Measurements from ENCODE around the gene GUCD1.
A peak's percentile ranks its signal among the peaks of the same experiment; 100 is the strongest.

Gene GUCD1

DNA sequence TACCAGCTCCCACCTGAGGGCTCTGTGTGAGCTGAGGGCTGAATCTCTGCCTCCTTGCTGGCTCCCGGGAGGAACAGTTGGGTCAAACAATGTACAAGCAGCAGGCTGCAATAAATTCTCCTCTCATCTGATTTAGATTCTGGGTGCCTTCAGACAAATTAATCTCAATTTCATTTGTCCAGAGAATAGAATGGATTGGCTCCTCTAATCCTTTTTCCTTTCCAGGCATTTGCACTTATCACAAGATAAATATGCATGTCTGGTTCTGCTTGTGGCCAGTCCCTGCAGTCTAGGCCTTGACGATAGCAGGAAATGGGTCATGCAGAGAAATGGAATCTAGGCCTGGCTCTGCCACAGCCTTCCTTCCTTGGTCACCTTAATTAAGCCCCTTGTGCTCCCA, 31.1 kb downstream of the GUCD1 start:
- no peak for DNase-seq

DNA sequence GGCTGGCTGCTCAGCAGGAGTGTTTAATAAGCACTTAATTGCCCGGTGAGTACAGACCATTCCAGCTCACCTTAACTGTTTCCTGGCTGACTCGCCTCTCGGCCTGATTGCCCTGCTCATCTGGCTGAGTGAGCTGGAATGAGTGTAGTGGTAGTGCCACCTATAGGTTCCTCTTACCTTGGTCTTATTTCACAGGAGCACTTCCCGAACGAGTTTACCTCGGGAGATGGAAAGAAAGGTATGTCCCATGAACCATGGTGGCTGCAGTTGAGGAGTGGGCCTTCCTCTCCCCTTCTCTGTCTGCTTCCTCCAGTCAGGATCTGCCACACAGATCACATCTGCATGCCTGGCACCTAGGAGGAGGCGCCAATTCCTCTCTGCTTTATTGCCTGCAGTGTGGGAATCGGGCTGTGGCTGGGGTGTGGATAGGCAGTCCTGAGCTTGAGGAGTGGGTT, 33.1 kb downstream of the GUCD1 start:
- DNase-seq, result peak; percentile 32

DNA sequence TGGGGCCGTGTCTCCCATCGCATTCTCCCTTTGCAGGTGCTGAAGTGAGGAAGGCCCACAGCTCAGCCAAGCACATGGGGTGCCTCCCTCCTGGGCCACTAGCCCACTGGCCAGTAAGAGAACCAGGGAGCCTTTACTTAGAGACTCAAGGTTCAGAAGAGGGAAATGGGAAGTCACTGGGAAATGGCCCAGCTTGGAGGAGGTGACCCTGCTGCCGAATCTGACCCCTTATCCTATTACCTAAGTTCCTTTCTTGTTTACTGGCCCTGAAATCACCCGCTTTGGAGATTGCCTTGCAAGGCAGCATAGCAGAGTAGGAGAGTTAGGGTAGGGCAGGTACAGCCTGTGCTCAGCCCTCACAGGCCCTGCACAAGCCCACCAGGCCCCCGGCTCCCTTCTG, 35.4 kb downstream of the GUCD1 start:
- DNase-seq, result peak; percentile 7

DNA sequence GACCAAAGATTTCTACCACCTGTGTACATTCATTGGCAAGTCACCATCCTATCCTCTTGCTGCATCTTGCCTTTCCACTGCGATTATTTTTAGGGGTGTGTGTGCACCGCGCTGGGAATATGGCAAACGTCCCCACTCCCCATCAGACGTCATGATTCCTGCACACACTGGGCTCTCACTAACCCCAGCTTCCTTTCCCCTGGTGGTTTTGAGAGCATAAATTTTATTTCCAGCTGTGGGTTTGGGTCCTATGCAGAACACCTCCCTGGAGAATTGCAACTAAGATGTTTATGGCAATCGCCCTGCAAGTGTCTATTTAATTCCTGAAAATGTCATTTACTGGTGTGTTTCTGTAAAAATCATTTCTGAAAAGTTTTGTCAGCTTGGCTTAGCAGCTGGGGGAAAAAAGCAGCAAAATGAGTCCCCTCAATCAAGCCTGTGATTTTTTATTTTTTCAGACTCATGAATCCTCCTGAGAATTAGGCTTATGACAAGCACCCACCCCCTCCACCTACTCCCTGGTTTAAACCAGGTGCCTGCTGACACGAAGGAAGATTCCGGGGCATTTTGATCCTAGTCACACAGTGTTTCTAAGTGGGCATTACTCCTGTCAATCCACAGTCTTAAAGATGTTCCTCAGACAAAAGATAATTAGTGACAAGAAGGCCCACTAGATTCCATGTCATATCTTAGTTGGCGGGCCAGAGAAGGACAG, 36.0 kb downstream of the GUCD1 start:
- DNase-seq, result peak; percentile 11

DNA sequence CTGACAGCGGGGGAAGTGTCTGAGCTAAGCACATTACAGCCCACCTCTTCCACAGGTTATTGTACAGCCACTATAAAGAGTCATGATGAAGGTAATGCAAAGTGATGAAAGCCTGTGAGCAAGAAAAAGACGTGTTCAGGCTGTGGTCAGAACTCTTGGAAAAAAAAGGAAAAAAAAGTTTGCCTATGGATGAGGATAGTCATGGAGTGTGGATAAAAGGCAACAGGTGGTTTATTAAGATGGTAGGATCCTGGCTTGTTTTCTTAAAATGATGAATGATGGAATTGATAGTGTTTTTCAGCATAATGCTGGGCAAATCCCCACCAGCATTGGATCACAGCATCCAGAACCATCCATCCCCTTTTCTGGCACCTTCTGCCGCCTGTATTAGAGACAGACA, 36.7 kb downstream of the GUCD1 start:
- DNase-seq, result no peak

DNA sequence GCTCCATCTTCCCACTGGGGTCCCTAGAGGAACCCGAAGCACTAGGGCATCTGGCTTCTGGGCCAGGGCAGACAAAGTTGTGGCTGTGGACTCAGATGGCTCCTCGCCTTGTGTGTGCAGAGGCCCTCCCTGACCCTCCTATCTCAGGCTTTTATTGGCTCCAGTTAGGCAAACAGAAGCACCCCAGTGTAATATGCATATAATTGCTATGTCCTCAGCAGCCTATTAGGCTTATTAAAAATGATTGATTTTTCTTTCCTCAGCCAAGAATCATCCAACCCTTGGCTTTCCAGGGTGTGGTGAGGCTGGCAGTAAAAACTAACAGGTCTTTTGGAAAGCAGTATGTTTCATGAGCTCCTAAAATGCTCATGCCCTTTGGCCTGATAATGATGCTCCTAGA, 37.5 kb downstream of the GUCD1 start:
- no peak for DNase-seq

DNA sequence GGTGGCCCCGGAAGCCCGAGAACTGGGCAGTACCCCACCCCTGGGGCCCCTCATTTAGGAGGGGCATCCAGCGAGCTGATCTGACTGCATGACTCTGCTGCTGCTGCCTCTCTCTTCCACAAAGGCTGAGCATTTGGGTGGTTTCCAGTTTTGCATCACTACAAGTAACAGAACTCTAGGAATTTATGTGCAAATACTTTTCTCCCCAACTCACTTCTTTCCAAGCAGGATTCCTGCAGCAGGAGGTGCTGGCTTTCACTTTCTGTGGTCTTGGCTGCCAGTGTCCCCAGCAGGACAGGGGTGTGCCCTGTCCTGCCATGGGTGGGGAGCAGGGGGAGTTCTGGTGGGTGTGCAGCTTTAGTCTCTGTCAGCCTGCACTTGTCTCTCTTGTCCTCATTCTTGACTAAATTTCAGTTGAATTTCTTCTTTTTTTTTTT, 38.6 kb downstream of the GUCD1 start:
- DNase-seq, result no peak

DNA sequence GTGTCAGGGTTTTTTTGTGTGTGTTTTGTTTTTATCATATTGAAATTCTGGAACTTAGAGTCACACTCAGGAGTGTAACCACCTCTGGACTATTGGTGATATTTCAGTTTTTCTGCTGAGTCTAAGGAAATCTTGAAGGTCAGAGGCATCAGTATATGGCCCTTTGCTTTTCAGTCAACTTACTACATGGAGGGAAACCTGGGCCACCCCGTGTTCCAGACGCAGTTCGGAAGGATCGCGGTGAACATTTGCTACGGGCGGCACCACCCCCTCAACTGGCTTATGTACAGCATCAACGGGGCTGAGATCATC, 40.0 kb downstream of the GUCD1 start:
- DNase-seq, result no peak

DNA sequence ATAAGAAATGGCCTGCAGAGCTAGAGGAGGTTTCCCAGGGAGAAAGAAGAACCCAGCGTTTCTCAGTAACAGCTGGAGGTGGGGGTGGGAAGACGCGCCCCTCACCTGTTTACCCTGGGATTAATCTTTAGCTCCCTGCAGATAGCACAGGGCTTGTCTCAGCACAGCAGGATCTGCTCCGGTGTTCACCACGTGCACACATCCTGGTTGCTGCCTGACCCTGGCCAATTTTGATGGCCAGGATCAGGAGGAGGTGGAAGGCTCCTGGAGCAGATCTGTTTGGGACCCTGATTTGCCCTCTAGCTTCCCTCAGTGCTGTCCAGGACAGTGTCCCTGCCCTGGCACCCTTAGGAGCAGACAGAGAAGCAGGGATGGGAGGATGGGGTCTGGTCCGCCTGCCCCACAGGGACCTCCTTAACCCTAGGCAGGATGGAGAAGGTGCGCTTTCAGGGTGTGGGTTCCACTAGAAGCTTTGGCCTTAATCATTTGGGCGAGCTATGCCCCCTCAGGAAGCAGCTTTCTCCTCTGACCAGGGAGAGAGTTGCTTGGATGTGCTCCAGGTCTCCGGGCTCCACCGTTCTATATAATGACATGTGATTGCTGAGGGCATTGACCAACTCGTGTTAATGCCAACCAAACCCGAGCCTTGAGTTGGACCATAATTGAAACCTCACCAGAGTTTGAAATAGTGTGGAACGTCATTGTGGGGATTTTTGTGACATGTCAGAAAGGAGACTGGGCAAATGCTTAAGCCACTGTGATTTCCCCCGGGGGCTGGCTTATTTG, 40.5 kb downstream of the GUCD1 start:
- no peak for DNase-seq

DNA sequence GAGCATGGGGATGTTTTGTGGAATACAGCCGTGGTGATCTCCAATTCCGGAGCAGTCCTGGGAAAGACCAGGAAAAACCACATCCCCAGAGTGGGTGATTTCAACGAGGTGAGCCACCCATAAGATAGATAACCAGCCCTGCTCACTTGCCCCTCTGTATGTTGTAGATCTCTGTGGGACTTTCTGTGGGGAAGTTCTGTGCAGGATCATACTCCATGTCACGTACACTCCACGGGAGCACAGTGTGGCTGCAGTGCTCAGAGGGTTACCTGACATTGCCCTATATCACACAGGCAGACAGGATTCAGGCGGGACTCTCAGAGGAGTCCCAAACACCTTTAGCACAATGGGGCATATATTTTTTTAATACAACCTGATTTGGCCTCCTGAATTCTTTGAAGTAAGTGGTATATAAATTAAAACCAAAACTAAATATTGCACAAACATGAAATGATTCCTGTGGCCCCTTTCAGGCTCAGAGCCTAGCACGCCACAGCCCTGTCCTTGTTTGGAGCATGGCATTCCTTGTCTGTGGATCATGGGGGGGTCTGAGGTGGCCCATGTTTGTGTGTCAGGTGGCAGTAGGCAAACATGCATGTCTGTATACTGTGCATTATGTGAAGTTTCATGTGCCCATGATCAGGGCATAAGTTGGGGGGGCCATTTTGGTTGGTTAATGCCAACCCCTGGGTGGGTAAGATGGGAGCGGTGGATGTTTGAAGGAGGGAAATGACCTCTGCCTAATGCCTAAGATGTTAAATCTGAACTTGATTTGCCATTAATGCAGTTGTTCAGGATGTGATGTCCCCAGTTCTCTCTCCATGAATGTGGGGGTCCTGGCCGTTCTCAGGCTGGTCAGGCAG, 41.3 kb downstream of the GUCD1 start:
- no peak for DNase-seq

DNA sequence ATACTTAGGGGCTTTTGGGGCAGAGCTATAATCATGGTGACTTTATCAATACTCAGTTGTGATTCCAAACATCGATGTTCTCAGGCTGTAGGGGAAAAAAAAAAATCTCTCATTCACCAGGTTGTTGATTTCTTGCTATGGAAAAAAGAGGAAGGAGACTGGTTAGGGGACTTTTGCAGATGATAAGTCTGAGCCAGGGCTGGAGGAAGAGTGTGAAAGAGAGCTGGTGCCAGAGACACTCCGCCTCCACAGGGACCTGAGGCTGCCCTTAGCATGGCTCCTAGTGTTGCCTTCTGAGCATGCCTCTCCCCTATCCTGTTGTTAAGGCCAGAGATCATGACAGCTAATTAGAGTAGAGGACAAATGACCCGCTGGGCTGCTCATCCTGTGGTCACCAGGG, 42.9 kb downstream of the GUCD1 start:
- DNase-seq, result peak; percentile 78

DNA sequence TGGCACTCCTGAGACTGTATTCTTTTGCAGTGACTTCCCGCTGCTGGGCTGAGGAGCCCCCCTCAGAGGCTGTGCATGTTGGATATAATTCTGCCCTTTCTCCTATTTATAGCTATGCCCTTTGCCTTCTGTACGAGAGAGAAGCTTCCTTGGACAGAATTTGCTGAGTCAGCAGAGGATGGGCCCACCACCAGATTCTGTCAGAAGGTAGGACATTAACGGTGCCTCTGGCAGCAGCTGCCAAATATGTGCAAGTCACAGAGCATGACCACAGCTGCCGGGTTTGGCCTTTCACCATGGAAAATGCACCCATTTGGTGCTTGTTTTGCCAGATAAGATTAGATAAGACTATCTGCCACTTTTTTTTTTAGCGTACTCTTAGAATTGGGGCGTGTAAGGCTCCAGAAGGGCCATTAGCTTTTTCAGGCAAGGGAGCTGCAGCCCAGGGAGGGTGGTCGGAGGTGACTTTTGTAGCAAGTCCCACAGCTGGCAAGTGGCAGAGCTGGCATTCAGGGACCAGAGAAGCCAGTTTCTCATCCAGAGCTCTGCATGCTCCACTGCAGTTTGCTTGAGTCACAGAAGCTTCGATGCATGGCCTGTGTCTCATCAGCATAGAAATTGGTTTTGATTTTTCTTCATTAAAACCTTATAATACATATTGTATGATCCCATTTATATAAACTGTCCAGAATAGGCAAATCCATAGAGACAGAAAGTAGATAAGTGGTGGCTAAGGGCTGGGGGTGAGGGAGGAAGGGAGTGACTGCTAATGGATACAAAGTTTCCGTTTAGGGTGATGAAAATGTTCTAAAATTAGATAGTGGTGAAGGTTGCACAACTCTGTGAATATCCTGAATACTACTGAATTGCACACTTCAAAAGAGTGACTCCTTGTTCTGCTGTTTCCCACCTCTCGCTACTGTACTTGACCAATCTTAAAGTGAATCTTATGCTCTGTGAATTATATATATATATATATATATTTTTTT, 44.0 kb downstream of the GUCD1 start:
- peak; percentile 97 for DNase-seq

DNA sequence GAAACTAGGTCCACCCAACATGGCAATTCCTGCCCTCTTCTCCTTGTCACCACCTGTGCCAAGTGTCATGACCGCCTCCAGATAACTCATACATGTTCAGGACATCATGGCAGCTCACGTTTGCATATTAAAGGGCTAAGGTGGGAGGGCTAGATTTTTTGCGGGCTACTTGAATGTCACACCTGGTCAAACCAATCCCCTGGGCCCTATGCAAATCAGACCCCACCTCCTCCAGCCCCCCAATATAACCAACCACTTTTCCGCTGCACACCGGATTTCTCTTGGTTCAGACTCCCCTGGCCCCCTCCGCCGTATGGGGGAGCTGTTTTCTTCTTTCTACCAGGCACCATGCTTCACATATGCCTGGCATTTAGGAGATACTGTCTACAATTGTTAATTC, 47.2 kb downstream of the GUCD1 start:
- DNase-seq, result no peak

DNA sequence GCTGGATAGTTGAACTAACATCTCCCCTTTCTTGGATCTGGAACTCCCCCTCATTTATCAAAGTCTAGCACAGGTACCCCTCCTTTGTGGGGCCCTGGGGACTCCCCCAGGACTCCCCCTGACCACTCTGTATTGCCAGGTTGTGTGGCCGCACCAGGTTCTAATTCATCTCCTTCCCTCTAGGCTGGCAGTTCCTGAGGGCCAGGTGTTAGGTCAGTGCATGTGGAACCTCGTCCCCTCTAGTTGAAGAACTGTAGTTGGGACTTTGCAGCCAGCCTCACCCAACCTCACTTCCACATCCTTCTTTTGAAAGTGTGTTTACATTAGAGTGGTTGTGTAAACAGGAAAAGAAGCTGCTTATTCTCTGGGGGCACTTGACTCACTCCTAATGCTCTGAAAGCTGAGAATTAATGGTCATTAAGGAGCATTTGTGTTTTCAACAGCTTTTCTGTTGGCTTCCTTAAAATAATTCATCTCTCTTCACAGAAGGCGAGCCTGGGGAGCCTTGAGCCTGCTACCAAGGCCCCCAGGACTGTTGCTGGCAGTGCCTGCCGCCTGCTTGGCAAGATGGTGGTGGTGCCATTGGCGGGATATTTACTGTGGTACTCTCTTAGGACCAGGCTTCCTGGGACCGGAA, 48.0 kb downstream of the GUCD1 start:
- peak; percentile 69 for DNase-seq

DNA sequence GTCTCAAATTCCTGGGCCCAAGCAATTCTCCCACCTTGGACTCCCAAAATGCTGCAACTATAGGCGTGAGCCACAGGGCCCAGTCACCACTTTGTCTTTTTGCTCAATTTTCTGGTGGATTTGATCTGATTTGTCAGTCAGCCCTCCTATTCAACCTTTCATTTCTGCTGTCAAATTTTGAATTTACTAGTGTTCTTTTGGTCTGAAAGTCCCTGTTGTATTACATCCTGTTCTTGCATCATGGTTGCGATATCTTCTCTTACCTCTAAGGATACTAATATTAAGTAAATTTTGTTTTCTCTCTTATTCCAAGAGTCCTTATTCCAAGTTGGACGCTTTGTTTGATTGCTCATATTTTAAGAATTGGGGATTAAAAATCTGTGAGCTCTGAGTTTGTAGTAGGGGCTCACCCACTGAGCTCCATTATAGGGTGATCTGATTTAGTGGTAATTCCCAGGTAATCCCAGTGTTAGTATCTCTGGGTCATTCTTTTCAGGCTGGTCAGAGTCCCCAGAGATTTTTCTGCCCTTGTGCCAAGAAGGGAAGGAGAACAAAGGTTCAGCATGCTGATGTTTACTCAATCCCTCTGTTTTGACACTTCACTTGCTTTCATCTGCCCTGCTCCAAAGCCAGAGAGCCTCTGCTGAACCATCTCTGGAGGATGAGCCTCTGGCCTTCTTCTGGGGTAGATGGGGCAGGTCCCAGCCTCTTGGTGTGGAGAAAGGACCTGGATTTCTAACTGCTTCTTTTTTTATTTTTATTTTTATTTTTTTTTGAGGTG, 49.8 kb downstream of the GUCD1 start:
- DNase-seq, result no peak

DNA sequence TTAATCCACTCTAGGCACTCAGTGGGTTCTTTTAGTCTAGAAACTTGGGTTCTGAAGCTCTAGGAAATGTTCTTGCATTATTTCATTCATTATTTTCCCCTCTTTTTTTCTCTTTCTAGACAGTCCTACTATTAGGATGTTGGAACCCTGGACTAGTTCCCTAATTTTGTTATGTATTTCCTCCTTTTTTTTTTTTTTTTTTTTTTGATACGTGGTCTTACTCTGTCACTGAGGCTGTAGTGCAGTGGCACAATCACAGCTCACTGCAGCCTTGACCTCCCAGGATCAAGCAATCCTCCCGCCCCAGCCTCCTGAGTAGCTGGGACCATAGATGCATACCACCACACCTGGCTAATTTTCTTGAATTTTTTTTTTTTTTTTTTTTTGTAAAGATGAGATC, 50.4 kb downstream of the GUCD1 start:
- DNase-seq, result peak; percentile 38

DNA sequence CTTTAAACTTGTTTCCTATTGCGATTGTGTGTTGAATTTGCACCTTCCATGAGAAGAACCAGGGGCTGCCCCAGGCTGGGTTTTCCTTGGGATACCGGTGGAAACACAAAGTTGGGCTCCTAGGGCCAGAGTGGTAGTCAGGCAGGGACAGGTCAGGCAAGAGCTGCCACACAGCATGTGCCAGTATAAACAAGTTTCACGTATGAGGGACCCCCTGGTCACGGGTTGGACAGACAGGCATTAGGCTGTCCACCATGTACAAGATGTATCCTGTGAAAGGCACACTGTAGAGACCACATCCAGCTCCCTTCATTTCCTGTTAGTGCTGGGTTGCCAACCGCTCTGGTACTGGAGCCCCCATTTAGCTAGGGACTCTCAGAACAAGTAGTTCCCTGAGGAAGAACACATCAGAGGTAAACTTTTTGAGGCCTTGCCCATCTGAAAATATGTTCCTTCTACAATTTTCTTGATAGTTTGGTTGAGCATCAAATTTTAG, 51.0 kb downstream of the GUCD1 start:
- no peak for DNase-seq

DNA sequence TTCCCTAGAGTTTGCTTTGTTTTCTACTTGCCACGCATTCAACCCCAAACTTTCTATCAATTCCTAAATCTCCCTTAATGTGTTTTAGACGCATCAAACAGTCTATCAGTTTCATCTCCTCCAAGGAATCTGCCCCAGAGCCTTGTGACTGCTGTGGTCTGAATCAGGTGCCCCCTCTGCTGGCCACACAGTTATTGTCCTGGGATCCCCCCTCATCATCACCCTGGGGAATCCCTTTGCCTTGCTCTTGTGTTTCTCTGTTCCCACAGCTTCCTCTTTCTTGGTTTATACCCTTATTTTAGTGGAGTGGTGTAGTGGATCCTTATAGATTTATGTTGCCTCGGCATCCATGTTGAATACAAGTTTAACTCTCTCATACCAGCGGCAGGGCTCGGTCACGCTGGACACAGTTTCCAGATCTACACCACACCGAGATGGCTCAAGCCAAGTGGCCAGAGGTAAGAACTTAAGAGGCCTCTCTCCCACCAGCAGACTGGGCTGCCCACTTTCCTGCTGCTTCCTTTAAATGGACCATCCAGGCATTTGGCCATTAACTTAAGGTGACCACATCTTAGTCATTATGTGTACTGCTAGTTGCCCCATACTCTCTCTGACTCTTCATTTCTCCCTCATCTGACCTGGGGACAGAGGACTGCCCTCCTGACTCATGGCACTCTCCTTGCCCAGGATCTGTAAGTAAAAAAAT, 51.6 kb downstream of the GUCD1 start:
- peak; percentile 97 for DNase-seq

DNA sequence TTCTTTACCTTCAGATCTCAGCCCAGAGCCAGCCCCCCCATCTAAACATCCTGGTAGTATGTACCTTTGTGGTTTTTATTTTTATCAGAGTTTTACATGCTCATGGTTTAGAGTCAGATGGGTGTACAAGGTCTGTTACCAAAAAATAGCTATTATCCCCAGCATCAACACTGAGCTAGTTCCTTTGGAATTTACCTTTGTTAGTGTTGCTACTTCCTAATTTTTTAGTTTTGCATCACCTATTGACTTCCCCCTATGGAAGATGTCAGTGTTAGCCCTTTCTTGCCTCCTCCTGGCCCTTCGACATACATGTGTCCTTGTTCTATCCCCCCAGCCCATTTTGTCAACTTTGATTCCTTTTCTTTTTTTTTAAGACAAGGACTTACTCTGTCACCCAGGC, 52.4 kb downstream of the GUCD1 start:
- DNase-seq, result no peak

DNA sequence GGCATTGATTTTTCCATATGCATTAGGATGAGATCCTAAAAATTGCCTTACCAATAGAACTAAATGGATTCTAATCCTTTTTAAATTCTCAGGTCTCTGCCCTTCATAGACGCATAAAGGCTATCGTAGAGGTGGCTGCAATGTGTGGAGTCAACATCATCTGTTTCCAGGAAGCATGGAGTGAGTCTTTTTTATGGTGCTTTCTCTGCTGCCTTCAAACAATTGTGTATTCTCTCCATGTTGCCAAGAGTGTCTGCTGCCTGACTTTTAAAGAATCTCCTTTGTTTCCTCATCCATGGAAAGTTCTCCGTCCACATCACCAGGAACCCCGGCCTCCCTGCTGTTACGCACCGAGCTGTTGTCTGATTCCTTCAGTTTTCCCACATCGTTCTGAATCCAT, 52.9 kb downstream of the GUCD1 start:
- DNase-seq, result no peak

Measured in MV-4-11 (cell line).